Left lobe of liver (tissue), 2 donors: ENCODE results near the gene OR2H1. TPM values are rescaled to one million over a fixed set of nuclear protein-coding genes. Genes with fewer than 3 reads are reported as not detected.

ENCODE experiments used
- ATAC-seq: fragments of 200-7000 bp; cut with Tn5 transposase; one replicate; pipeline ENCODE4 v1.9.1; 2020; ENCODE audit warnings: mild to moderate bottlenecking, moderate library complexity
- DNase-seq: peaks from one replicate; pipeline ENCODE4 v3.0.0-alpha.2; 2020; ENCODE audit warnings: low spot score
- total RNA-seq: library from RNA; stranded (reverse); gene quantifications from one replicate; pipeline ENCODE4 v1.2.1, GENCODE V29; 2021
- donor health status: DM: no; HTN: no; CAD: no; lungs with moderate emphysema.
- donor health status: DM: no; HTN: yes; CAD: no.

The OR2H1 gene
- total RNA-seq, 1 donor from 2014 or later, result not detected

- no peak for ATAC-seq
- no peak for DNase-seq
Observed at GRCh38 chr6:29509239-29509638, 52.3 kb downstream of the OR2H1 start.

DNA sequence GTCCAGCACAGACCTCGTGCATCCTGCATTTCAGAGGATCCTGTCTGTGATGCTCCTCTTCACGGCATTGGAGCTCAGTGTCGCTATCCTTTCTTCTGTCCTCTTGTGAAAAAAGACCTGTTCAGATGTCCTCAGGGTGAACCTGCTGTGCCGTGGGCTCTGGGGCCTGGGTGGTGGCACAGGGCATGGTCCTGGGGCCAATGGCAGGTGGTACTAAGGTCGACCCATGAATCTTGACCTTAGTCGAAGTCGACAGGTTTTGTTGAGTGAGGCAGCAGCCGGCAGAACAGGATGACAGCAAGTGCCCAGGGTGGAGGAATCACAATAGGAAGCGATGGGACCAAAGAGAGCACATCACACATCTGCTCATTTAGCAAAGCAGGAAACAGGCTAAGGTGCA, 52.8 kb downstream of the OR2H1 start:
- ATAC-seq, result no peak
- DNase-seq, result no peak

GRCh38 chr6:29510202-29510601, 53.2 kb downstream of the OR2H1 start:
- ATAC-seq (no peak), DNase-seq (no peak)

GRCh38 chr6:29510746-29511300, 53.9 kb downstream of the OR2H1 start:
- ATAC-seq (no peak), DNase-seq (no peak)

Other genes starting within 250 kb of the OR2H1 start
- gene OR14J1, start 155.5 kb upstream of the OR2H1 start, total RNA-seq, result not detected
- gene OR5V1, start 88.3 kb upstream of the OR2H1 start, total RNA-seq, result not detected
- gene OR12D3, start 81.9 kb upstream of the OR2H1 start, total RNA-seq, result not detected
- gene OR12D2, start 61.5 kb upstream of the OR2H1 start, total RNA-seq, result not detected
- not detected for gene OR12D1, start 42.2 kb upstream of the OR2H1 start, total RNA-seq
- gene OR10C1, start 17.8 kb upstream of the OR2H1 start, total RNA-seq, result not detected
- gene OR11A1, start 84 bp upstream of the OR2H1 start, total RNA-seq, result not detected
- gene MAS1L, start 30.8 kb downstream of the OR2H1 start, total RNA-seq, result not detected
- 0.93 TPM for gene UBD, start 102.6 kb downstream of the OR2H1 start, total RNA-seq
- not detected for gene OR2H2, start 128.0 kb downstream of the OR2H1 start, total RNA-seq
- gene GABBR1, start 176.0 kb downstream of the OR2H1 start, total RNA-seq, result 3.0 TPM
- not detected for gene MOG, start 199.9 kb downstream of the OR2H1 start, total RNA-seq
- gene ZFP57, start 224.0 kb downstream of the OR2H1 start, total RNA-seq, result not detected